GDM1 (cell line): Measurements from ENCODE around the gene ACSL5.
"Not testable (repeated sequence)": the region's sequence is repeated elsewhere in the genome, so short reads cannot be mapped to it uniquely, and the experiment has no call there.

Experiments used
- DNase-seq: peaks from one replicate; lab custom pipeline; 2025; lab: John Stamatoyannopoulos, UW

The ACSL5 gene

DNA sequence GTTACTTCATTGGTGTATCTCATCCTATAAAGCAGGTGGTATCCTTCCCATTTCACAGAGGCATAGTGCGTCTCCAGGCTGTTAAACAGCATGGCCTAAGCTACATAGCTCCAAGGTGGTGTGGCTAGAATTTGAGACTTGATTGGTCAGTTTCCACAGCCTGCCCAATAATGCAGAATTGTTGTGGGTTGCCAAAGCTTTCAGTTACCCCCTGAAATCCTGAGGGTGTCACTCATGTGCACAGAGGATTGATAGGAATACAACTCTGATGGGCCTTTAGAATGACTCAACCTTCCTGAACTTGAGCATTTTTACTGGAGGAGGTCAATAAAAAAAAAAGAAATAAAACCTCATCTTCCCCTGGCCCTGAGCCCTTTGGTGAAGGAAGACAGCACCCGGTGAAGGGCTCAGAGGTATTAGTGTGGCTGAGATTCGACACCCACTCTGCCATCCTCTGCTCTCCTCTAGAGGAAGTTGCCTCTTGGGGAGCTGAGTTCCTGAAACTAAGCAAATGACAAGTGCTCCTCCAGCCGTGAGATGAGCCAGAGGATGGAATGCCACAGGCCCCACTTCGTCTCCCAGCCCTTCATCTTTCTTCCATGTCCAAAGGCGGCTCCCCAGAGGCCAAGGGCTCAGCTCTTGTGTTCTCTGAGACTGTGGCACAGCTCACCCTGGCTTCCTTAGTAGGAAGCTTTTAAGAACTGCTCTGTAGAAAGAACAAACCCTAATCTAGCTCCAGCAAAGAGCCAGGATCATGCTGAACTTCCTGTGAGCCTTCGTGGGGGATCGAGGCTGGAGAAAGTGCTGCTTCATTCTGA, 1.0 kb downstream of the ACSL5 start:
- peak; percentile 12 for DNase-seq

DNA sequence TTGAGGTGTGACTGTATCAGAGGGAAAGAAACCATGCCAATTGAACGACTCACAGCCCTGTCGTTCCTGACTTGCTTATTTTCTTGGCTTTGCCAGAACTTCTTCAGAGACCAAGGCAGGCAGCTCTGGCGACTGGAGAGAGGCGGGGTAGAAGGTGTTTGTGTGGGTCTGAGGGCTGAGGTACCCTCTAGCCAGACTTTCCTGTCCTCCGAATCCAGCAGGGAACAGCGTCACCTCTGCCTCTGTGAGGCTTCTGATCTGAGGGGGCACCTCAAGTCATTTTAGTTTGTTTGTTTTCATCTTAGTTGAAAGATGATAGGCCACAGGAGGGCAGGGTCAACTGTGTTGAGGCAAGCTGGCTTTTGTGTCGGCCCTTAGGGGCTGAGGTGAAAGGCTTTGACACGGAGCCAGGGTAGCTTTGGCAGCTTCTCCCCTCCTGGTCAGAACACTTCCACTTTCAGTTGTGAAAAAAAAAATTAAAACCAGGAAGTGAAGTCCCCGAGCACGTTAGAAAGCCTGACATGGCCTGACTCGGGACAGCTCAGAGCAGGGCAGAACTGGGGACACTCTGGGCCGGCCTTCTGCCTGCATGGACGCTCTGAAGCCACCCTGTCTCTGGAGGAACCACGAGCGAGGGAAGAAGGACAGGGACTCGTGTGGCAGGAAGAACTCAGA, 1.9 kb downstream of the ACSL5 start:
- peak; percentile 31 for DNase-seq

DNA sequence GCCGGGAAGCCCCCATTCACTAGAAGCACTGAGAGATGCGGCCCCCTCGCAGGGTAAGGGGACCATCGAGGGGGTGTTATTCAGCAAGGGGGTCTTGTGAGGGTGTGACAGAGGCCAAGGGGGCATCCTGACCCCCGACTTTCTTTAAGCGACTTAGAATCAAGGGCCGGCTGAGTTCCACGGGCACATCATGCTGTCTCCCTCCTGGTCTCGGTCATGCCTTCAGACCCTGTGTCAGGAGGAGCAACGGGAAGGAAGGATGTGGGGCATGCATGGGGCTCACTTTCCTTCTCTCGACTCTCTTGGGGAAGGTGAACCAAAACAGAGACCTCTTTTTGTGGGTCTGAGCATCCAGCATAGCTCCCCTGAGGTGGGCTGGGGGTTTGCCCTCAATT, 2.5 kb downstream of the ACSL5 start:
- DNase-seq: peak; percentile 11

DNA sequence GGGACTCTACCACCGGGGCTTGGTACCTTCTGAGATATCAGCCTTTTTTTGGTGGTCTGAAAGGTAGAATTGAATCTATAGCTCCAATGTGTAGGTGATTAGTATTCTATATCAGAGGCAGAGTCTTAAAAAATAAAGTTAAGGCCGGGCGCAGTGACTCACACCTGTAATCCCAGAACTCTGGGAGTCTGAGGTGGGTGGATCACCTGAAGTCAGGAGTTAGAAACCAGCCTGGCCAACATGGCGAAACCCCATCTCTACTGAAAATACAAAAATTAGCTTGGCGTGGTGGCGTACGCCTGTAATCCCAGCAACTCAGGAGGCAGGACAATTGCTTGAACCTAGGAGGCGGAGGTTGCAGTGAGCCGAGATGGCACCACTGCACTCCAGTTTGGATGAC, 3.2 kb downstream of the ACSL5 start:
- DNase-seq: not testable (repeated sequence)

DNA sequence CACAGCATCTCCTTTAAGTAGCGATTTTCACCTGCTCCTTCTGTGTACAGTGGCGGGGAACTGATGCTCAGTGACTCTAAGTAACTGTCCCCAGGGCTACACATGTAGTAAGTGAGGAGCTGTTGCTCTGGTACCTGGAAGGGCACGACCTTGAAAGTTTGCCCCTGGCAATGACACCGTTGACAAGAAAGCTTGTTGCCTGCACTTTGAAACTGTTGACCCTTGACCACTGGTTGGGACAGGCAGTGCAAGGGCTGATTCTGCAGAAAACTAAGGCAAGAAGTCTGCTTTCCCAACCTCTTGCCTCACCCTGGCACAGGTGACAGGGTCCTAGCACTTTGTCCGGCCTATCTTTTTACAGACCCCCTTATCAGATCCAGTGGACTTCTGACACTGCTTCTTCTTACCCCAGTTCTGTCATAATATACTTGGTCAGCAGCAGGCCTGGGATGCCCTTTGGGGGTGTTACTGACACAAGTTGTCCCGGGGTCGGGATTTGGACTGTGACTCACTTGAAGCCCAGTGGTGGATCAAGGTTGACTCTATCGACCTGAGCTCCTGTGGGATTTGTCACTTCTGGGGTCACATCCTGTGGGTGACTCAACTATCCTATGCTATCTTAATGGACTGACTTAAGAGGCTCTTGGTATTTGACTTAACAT, 5.8 kb downstream of the ACSL5 start:
- DNase-seq: no peak

DNA sequence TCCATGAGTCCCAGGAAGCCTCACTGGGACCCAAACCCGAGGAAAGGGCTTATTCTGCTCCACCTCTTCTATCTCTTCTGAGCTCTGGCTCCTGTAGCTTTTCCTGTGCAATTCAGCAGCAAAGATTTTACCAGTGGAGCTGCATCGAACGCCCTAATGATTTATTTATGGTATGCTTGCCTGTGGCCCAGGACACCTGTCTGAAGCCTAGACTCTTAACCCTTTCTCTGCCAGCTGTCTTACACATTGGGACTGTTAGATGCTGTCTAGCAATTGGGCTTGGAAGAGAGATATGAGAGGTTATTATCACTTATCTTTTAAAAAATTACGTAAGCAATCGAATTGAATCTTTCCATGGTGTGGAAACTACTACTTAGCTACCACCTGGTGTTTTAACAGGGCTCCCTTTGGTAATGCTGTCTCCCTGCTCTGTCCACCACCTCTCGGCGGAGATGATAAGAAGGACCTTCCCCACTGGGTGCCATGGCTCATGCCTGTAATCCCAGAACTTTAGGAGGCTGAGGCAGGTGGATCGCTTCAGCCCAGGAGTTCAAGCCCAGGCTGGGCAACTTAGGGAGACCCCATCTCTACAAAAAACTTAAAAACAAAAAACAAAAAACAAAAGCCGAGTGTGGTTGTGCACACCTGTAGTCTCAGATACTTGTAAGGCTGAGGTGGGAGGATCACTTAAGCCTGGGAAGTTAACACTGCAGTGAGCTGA, 8.8 kb downstream of the ACSL5 start:
- no peak for DNase-seq

DNA sequence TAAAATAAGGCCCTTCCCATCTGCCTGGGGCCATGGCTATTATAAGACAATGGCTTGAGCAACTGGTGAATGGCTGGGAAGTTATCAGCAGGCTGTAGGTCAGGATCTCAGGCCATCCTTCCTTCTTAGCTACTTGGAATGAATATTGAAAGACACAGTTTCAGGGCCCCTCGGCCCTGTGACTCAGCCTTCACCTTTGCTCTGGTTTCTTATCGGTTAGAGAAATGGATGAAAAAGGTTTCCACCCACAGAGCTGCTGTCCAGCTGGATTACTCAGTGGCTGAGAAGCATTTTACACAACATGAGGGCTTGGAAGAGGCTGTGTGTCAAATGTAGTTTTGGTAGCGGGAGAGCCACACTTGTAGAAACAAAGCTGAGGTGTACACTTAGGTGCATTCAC, 9.4 kb downstream of the ACSL5 start:
- DNase-seq: no peak

DNA sequence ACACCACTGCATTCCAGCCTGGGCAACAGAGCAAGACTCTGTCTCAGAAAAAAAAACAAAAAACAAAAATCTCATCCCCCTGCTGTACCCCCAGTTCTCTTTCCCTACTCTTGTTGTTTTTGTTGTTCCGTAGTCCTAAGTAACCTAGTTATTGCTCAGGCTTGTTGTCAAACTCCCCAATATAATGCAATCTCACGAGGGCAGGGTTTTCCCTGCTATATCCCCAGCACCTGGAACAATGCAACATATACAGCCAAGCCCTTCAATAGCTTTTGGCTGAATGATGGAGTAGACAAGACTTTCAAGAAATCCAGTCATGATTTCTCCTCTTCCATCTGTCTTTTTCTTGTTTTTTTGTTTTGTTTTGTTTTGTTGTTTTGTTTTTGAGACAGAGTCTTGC, 10.2 kb downstream of the ACSL5 start:
- no peak for DNase-seq

DNA sequence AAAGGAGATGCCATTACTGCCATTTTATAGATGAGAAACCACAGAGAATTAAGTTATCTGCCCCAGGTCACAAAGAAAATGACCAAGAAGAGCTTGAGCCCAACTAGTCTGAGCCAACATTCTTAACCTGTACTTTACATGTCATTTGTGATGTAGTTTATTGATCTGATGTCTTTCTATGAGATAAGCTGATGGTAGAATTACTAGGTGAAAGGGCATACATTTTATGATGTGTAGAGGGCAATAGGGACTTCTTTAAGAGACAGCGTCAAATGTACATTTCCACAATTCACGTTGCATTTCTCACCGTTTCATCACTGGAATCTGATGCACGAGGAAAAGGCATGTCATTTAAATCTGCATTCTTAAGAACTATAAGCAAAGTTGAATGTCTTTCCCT, 11.3 kb downstream of the ACSL5 start:
- no peak for DNase-seq

DNA sequence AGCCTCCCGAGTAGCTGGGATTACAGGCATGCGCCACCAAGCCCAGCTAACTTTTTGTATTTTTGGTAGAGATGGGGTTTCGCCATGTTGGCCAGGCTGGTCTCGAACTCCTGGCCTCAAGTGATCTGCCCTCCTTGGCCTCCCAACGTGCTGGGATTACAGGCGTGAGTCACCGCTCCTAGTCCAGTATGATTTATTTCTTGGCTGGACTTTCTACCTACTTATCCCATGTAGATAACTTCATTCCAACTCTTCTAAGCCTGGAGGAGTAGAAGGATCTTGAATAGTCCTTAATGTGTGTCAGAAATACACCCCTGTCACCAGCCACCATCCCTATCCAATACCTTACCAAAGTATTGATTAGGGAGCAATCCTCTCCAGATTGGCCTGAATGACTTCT, 14.1 kb downstream of the ACSL5 start:
- not testable (repeated sequence) for DNase-seq

DNA sequence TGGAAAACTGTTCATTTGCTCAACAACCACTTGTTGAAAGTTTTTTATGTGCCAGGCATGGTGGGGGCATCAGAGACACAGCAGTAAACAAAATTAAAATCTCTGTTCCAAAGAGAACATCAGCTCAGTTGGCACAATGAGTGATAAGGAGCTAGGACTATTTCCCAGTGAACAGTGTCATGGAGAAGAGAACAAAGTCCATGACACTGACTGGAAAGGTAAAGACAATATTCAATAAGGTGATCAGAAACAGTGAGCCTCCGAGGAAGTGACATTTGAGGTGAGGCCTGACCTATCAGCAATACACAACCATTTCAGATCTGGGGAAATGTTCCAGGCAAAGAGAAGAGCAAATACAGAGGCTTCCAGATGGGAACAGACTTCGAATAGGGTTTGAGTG, 14.6 kb downstream of the ACSL5 start:
- DNase-seq: no peak

DNA sequence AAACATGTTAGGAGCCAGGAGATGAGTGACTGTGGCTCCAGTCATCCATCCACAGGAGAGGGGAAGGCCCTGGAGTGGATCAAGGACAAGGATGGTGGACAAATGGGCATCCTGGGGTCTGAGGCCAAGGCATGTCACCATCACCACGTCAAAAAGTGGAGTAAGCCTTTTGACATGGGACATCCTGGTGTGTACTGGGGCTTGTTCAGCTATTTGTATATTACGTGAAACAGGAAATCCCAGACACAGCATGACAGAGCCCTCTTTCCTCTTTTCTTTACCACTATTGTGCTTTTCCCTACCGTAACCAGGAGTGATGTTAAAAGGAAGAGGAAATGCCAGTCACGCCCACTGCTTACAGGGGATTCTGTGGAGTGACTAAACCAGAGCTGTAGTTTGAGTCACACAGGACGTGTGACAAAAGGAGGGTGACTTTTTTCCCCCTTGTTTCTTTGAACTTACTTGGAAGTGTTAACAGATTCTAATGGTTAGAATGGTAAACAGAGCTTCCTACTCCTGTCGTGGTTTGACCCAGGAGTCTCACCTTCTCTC, 15.4 kb downstream of the ACSL5 start:
- DNase-seq: peak; percentile 40

DNA sequence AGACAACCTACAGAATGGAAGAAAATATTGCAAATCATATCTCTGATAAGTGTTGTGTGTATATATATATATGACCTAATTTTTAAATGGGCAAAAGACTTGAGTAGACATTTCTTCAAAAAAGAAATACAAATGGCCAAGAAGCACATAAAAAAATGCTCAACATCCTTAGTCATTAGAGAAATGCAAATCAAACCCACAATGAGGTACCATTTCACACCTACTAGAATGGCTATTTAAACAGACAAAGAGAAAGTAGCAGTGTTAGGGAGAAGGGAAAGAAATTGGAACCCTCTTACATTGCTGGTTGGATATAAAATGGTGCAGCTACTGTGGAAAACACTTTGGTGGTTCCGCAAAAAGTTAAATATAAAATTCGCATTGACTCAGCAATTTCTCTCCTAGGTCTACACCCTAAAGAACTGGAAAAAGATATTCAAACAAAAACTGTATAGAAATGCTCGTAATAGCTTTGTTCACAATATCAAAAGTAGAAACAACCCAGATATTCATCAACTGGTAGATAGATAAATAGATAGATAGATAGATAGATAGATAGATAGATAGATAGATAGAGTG, 16.3 kb downstream of the ACSL5 start:
- no peak for DNase-seq

DNA sequence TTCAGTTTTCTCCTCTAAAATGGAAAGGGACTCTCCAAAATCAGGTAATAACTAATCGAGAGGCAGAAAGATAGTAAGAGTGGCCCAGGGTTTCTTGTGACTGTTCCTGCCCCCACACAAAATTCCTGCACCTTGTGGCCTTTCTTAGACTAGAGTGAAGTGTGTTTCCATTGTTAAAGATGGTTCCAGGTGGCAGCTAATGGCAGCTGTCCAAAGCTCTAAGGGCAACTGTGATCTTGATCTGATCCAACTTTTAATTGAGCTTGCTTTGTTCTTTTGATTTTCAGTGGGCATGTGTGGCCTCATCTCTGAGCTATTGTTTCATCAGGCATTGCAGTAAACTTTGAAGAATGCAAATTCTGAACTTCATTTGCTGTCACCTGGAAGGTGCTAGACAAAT, 19.4 kb downstream of the ACSL5 start:
- DNase-seq: no peak

DNA sequence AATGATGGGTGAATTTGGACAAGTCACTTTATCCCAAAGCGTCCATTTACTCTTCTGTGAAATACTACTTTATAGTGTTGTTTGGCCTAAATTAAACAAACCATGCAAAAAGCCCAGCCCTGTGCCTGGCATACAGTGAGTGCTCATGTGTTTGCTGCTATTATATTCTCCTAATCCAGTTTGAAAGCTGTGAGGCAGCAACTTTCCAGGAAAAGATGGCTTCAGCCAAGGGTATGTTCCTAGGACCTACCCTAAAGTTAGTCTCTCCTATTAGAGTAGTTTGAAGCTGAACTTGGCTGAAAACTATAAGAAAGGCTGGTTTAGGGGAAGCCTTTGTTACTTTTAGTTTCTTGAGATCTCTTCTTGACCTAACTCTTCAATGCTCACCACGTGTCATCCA, 19.9 kb downstream of the ACSL5 start:
- DNase-seq: no peak

DNA sequence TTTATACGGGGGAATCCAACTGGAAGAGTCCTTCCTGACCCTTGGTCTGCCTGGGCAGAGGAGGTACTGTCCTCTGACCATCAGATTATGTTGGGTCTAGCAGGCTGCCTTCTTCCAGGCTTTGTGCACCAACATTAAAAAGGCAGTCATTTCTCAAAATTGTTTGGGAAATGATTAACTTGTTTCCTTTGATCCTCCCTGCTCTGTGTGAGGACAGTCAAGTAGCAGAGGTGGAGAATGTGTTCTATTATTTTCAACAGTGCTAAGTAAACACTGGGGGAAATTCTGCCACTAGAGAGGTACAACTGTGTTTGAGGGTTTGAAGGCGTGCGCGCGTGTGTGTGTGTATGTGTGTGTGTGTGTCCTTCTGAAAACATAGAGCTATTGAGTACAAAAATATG, 20.6 kb downstream of the ACSL5 start:
- DNase-seq: no peak

DNA sequence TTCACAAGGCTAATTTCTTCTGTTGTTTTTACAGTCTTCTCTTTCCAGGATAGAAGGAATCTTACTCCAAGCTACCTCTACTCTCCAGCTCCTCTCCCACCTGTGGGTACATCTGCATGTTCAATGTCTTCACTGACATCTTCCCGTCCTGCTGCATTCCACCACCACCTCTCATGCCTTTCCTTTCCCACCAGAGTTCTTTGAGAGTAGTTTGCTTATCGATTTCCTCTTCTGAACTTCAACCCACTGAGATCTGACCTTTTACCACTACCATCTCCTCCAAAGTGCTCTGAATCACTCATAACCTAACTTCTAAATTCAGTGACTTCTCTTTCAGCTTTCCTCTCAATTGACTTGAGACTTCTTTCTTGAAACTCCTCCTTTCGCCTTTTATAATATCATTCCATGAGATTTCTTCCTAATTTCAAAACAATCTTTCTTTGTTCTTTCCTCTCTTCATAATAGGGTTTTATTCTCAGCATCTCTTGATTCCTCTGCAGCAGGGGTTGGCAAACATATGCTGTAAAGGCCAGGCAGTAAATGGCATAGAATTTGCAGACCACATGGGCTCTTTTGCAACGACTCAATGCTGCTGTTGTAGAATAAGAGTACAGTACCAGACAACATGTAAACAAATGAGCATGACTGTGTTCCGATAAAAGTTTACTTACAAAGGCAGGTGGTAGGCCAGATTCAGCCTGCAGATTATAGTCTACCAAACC, 22.1 kb downstream of the ACSL5 start:
- no peak for DNase-seq

DNA sequence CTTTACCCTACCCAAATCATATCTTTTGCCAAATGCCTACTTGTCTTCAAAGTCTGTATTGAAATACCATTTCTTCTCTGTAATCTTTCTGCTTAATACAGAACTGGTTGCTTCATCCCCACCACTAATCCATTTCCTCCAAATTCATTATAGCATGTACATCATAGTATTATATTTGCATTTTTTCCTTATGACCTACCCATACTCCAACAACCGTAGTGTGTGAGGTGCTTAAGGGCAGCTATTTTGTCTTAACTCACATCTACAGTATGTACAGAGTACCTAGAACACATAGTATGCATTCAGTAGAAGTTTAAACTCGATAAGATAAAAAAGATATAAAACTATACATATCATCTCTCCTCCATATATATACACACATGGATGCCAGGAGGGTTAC, 23.7 kb downstream of the ACSL5 start:
- no peak for DNase-seq

DNA sequence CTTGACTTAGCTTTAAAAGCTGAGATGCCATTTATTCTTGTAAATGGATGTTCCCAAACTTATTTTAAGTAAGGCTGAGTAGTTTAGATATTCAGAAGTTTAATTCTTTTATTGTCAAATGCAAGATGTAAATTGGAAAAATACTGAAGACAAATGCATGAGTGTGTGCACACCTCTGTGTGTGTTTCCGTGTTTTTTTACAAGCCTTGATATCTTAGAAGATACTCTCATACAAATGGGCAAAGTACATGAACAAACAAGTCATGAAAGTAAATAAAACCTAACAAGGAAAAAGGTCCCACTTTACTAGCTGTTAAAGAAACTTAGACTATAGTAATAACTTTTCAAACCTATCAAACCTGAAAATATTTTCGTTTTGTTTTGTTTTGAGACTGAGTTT, 29.0 kb downstream of the ACSL5 start:
- no peak for DNase-seq

DNA sequence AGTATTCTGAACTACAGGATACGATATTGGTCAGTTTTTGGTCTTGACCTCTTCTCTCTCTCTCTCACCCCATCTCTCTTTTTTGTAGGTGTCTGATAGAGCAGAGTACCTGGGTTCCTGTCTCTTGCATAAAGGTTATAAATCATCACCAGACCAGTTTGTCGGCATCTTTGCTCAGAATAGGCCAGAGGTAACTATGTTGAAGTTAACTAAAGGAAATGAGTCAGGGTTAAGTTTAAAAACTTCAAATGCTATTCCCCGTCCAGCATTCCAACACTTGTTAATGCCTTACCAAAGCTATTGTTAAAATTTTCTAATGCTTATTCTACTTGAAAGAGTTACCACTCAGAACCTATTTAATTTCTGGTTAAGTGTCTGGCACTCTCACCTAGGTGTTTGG, 30.7 kb downstream of the ACSL5 start:
- DNase-seq: no peak

DNA sequence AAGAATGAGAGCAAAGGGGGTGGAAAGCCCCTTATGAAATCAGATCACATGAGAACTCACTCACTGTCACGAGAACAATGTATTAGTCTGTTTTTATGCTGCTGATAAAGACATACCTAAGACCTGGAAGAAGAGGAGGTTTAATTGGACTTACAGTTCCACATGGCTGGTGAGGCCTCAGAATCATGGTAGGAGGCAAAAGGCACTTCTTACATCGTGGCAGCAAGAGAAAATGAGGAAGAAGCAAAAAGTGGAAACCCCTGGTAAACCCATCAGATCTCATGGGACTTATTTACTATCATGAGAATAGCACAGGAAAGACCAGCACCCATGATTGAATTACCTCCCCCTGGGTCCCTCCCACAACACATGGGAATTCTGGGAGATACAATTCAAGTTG, 32.9 kb downstream of the ACSL5 start:
- not testable (repeated sequence) for DNase-seq
